Measurements from ENCODE around the gene GAA. TPM values are rescaled to one million over a fixed set of nuclear protein-coding genes. Genes with fewer than 3 reads are reported as not detected.

GAA gene
- total RNA-seq, 1 donor from 2014 or later: 46.0 TPM

- no peak for ATAC-seq
- intact Hi-C loops (cut with DNase I): no loop called here
Measured at GRCh38 chr17:80125656-80126448, 24.5 kb downstream of the GAA start.

GRCh38 chr17:80126449-80126715, 25.0 kb downstream of the GAA start:
- ATAC-seq (no peak), DNase-seq (ENCODE audit: missing footprints) (no peak)
- intact Hi-C loops (cut with DNase I): no loop called here

More at GRCh38 chr17:80125656-80126448, 24.5 kb downstream of the GAA start:
- peak; percentile 41 for DNase-seq (ENCODE audit: missing footprints)

GRCh38 chr17:80129006-80129565, 27.7 kb downstream of the GAA start:
- no peak for DNase-seq (ENCODE audit: missing footprints)
- intact Hi-C loops (cut with DNase I): no loop called here
- ATAC-seq: no peak

GRCh38 chr17:80130992-80131391, 29.6 kb downstream of the GAA start:
- ATAC-seq: no peak
- intact Hi-C loops (cut with DNase I): no loop called here

GRCh38 chr17:80132906-80133625, 31.7 kb downstream of the GAA start:
- no peak for ATAC-seq
- no peak for DNase-seq (ENCODE audit: missing footprints)
- intact Hi-C loops (cut with DNase I): no loop called here

More at GRCh38 chr17:80130992-80131391, 29.6 kb downstream of the GAA start:
- no peak for DNase-seq (ENCODE audit: missing footprints)

- intact Hi-C loops (cut with DNase I): no loop called here
- ATAC-seq (no peak), DNase-seq (ENCODE audit: missing footprints) (no peak)
Measured at GRCh38 chr17:80133626-80133970, 32.2 kb downstream of the GAA start.

- intact Hi-C loops (cut with DNase I): no loop called here
- no peak for DNase-seq (ENCODE audit: missing footprints)
- no peak for ATAC-seq
Measured at GRCh38 chr17:80137131-80137530, 35.8 kb downstream of the GAA start.

- ATAC-seq: no peak
- intact Hi-C loops (cut with DNase I): no loop called here
- no peak for DNase-seq (ENCODE audit: missing footprints)
Measured at GRCh38 chr17:80138856-80139426, 37.6 kb downstream of the GAA start.

GRCh38 chr17:80141463-80142165, 40.2 kb downstream of the GAA start:
- intact Hi-C loops (cut with DNase I): no loop called here
- ATAC-seq: no peak
- DNase-seq (ENCODE audit: missing footprints): no peak

- intact Hi-C loops (cut with DNase I): no loop called here
- ATAC-seq (no peak), DNase-seq (ENCODE audit: missing footprints) (no peak)
Measured at GRCh38 chr17:80142929-80143328, 41.5 kb downstream of the GAA start.

- ATAC-seq (no peak), DNase-seq (ENCODE audit: missing footprints) (no peak)
- intact Hi-C loops (cut with DNase I): loop anchor here (2.0 to 5.0 kb wide), 3 partner anchors 43 to 112 kb away; partner anchors contain the start of genes SGSH and SLC26A11
Measured at GRCh38 chr17:80145076-80146075, 44.0 kb downstream of the GAA start.

- DNase-seq (ENCODE audit: missing footprints): no peak
- ATAC-seq: peak; percentile 12
- intact Hi-C loops (cut with DNase I): loop anchor here (2.0 to 5.0 kb wide), 3 partner anchors 44 to 111 kb away; partner anchors contain the start of genes SGSH and SLC26A11
Measured at GRCh38 chr17:80146121-80147034, 45.0 kb downstream of the GAA start.

- peak; percentile 99 for DNase-seq (ENCODE audit: missing footprints)
- intact Hi-C loops (cut with DNase I): loop anchor here (2.0 to 5.0 kb wide), 3 partner anchors 44 to 110 kb away; partner anchors contain the start of genes SGSH and SLC26A11
- ATAC-seq: peak; percentile 99
Measured at GRCh38 chr17:80147035-80147822, 45.8 kb downstream of the GAA start, which contains the start of gene EIF4A3. Gene EIF4A3 (minus strand): TSS chr17:80147128. CDS start chr17:80146961, 167 bp downstream.

GRCh38 chr17:80151333-80151732, 50.0 kb downstream of the GAA start:
- ATAC-seq (no peak), DNase-seq (ENCODE audit: missing footprints) (no peak)
- intact Hi-C loops (cut with DNase I): no loop called here

GRCh38 chr17:80152081-80152702, 50.8 kb downstream of the GAA start:
- ATAC-seq (no peak), DNase-seq (ENCODE audit: missing footprints) (no peak)
- intact Hi-C loops (cut with DNase I): no loop called here

GRCh38 chr17:80153004-80153403, 51.6 kb downstream of the GAA start:
- DNase-seq (ENCODE audit: missing footprints) (no peak), ATAC-seq (no peak)
- intact Hi-C loops (cut with DNase I): no loop called here
